K562 (cell line): Measurements from ENCODE around the gene MAGIX. TPM values are rescaled to one million over a fixed set of nuclear protein-coding genes. Genes with fewer than 3 reads are reported as not detected.

ENCODE experiments used
- CEBPB ChIP-seq: fragments of 450-650 bp; IDR thresholded peaks from 2 replicates; pipeline ENCODE4 v1.6.1; 2016; ENCODE audit warnings: missing genetic modification characterization, missing compliant biosample characterization
- EWSR1 ChIP-seq: fragments of 450-650 bp; IDR thresholded peaks from 2 replicates; pipeline ENCODE4 v1.6.1; 2018; ENCODE audit warnings: borderline replicate concordance, mild to moderate bottlenecking, low read depth, moderate library complexity; ENCODE audit not compliant: partially characterized antibody
- FOXP4 ChIP-seq: sonication (generic); formaldehyde crosslinking; IDR thresholded peaks from 2 replicates; pipeline ENCODE4 v1.8.0; 2022; ENCODE audit warnings: mild to moderate bottlenecking, missing genetic modification reagents, borderline replicate concordance
- HDAC8 ChIP-seq: fragments of 450-650 bp; IDR thresholded peaks from 2 replicates; pipeline ENCODE4 v1.6.1; 2016; ENCODE audit warnings: mild to moderate bottlenecking, missing genetic modification characterization, moderate library complexity, missing compliant biosample characterization
- KLF6 ChIP-seq: fragments of 250-450 bp; sonication (Bioruptor Pico); IDR thresholded peaks from 2 replicates; pipeline ENCODE4 v1.4.0; 2020; ENCODE audit warnings: mild to moderate bottlenecking, moderate library complexity, borderline replicate concordance
- MED1 ChIP-seq: sonication (generic); formaldehyde crosslinking; IDR thresholded peaks from 2 replicates; pipeline ENCODE4 v1.8.1; 2023; ENCODE audit warnings: missing genetic modification reagents, borderline replicate concordance
- MXI1 ChIP-seq: IDR thresholded peaks from 2 replicates; pipeline ENCODE4 v1.6.1; 2011; ENCODE audit warnings: low read depth, mild to moderate bottlenecking, improper control_type of control experiment, low read length
- NFXL1 ChIP-seq: fragments of 450-650 bp; formaldehyde crosslinking; IDR thresholded peaks from 2 replicates; pipeline ENCODE4 v1.4.0; 2021; ENCODE audit warnings: mild to moderate bottlenecking
- RERE ChIP-seq: sonication (generic); formaldehyde crosslinking; IDR thresholded peaks from 2 replicates; pipeline ENCODE4 v1.8.0; 2023; ENCODE audit warnings: missing genetic modification reagents, mild to moderate bottlenecking, borderline replicate concordance
- SAP30 ChIP-seq: fragments of 200-600 bp; sonication (generic); IDR thresholded peaks from 2 replicates; pipeline ENCODE4 v1.6.1; 2012; ENCODE audit warnings: borderline replicate concordance, low read depth, mild to moderate bottlenecking, moderate library complexity, low read length, control low read depth, inconsistent platforms; ENCODE audit not compliant: insufficient read depth, poor library complexity, severe bottlenecking
- SRF ChIP-seq, 2 experiments: fragments of 250-450, 450-650 bp in 1 of 2; sonication (Bioruptor Pico) in 1 of 2; sonication (generic) in 1 of 2; formaldehyde crosslinking; IDR thresholded peaks; 2 replicates each; pipeline versions ENCODE4 v1.5.0 to v1.5.1; 2020 to 2022; ENCODE audit warnings: mild to moderate bottlenecking in 1 of 2, missing genetic modification reagents in 1 of 2
- TCFL5 ChIP-seq: fragments of 250-450 bp; sonication (Bioruptor Pico); conservative IDR thresholded peaks from 2 replicates; pipeline ENCODE4 v1.6.1; 2021; ENCODE audit warnings: mild to moderate bottlenecking, moderate library complexity, matching md5 sums
- THRAP3 ChIP-seq: fragments of 450-650 bp; IDR thresholded peaks from 2 replicates; pipeline ENCODE4 v1.6.1; 2016; ENCODE audit warnings: mild to moderate bottlenecking, inconsistent platforms, borderline replicate concordance
- USF1 ChIP-seq: sonication (generic); formaldehyde crosslinking; IDR thresholded peaks from 2 replicates; pipeline ENCODE4 v1.9.0; 2022; ENCODE audit warnings: mild to moderate bottlenecking, missing genetic modification reagents
- USF2 ChIP-seq: sonication (generic); formaldehyde crosslinking; IDR thresholded peaks from 2 replicates; pipeline ENCODE4 v1.5.0; 2020; ENCODE audit warnings: missing genetic modification reagents
- ZNF140 ChIP-seq: fragments of 250-450 bp; sonication (Bioruptor Pico); IDR thresholded peaks from 2 replicates; pipeline ENCODE4 v1.8.0; 2021; ENCODE audit warnings: moderate library complexity, mild to moderate bottlenecking, inconsistent platforms
- ZNF717 ChIP-seq: fragments of 250-450 bp; sonication (Bioruptor Pico); IDR thresholded peaks from 2 replicates; pipeline ENCODE4 v1.5.0; 2021
- polyA plus RNA-seq, 8 experiments: library from polyadenylated mRNA; depleted of rRNA in 4 of 8; stranded (reverse) in 5 of 8; unstranded in 3 of 8; fragments of >200 nt; fragmentation: Nextera tagmentation in 2 of 8; fragmentation: Illumina TruSeq in 1 of 8; extraction: Ambion mirVana in 2 of 8; extraction: Trizol in 1 of 8; gene quantifications; 2 replicates each; pipeline versions ENCODE4 v1.2.1 to v1.2.3, GENCODE V29; 2011 to 2014; ENCODE audit warnings: inconsistent platforms in 1 of 8, missing spikeins in 1 of 8
- total RNA-seq, 7 experiments: library from RNA; depleted of rRNA in 6 of 7; stranded (reverse); fragments of >200 nt in 6 of 7; fragmentation: Illumina TruSeq in 2 of 7; extraction: Trizol in 2 of 7; gene quantifications; 2 replicates each; pipeline versions ENCODE4 v1.2.1 to v1.2.3, GENCODE V29; 2011 to 2021; ENCODE audit warnings: low replicate concordance in 1 of 7

MAGIX gene
- total and polyA plus RNA-seq, 9 of the 15 experiments (the other 6 are each of a cell fraction or from before 2014, with no cell fraction given): 0.08 to 3.5 (median 0.47) TPM

GRCh38 chrX:49155900-49156837 is 6.4 kb upstream of the MAGIX start (continued):
- TF ChIP-seq NFXL1 (CRISPR knock-in tag) (no peak), RERE (CRISPR knock-in tag) (no peak), CEBPB (tag) (no peak), SAP30 (no peak), EWSR1 (no peak), HDAC8 (tag) (no peak), THRAP3 (no peak), MXI1 (no peak), TCFL5 (CRISPR knock-in tag) (no peak), KLF6 (CRISPR knock-in tag) (no peak), MED1 (CRISPR knock-in tag) (no peak), SRF (CRISPR knock-in tag; IDR thresholded peaks at IDR 0.05) (0 out of 4 replicates have a peak, but pooled peaks of 1 of the 2 experiments have one; percentile 9), ZNF717 (CRISPR knock-in tag) (no peak), USF1 (CRISPR knock-in tag) (no peak; the same call in 1 of the 2 replicates), ZNF140 (CRISPR knock-in tag) (no peak), USF2 (no peak), FOXP4 (CRISPR knock-in tag) (peak; percentile 94)
